ENCODE measurements around the gene TRIML2.

- TF ChIP-seq MTA1 (IDR thresholded peaks at IDR 0.05; ENCODE audit: borderline replicate concordance) (no peak), MITF (IDR thresholded peaks at IDR 0.05) (no peak), ZNF639 (CRISPR knock-in tag; conservative IDR thresholded peaks at IDR 0.05 in 1 of 2, IDR thresholded peaks at IDR 0.05 in 1 of 2) (no peak), POLR2A (conservative IDR thresholded peaks at IDR 0.05) (no peak), L3MBTL2 (IDR thresholded peaks at IDR 0.05) (no peak), CTCF (IDR thresholded peaks at IDR 0.05 in 2 of 3, conservative IDR thresholded peaks at IDR 0.05 in 1 of 3; ENCODE audit: insufficient read depth in 2 of 3, low read depth in 1 of 3, low read length in 3 of 3) (no peak; a peak in 1 of 6 replicates), ZNF121 (CRISPR knock-in tag; conservative IDR thresholded peaks at IDR 0.05) (no peak), CBFB (CRISPR knock-in tag; IDR thresholded peaks at IDR 0.05) (no peak)
Measured at GRCh38 chr4:188061083-188061482, 48.3 kb downstream of the TRIML2 start.
